Transverse colon (tissue), 4 donors: ENCODE results near the gene COL5A3. TPM values are rescaled to one million over a fixed set of nuclear protein-coding genes. Genes with fewer than 3 reads are reported as not detected.
A peak's percentile ranks its signal among the peaks of the same experiment; 100 is the strongest.

Source experiments
- DNase-seq: peaks from one replicate; pipeline ENCODE4 v3.0.0-alpha.2; 2019
- H3K27ac ChIP-seq, 4 donors: fragments of 200-600 bp; sonication (generic); 2 replicates each; pipeline ENCODE4 v1.5.1; 2016 to 2018; ENCODE audit warnings: inconsistent platforms in 4 of 4
- H3K27me3 ChIP-seq: fragments of 200-600 bp; sonication (generic); 2 replicates; pipeline ENCODE4 v1.5.1; 2017; ENCODE audit warnings: inconsistent platforms
- H3K36me3 ChIP-seq, 4 donors: fragments of 200-600 bp; sonication (generic); 2 replicates each; pipeline ENCODE4 v1.5.1; 2017 to 2019; ENCODE audit warnings: inconsistent platforms in 4 of 4
- H3K4me1 ChIP-seq, 4 donors: fragments of 200-600 bp; sonication (generic); 2 replicates each; pipeline ENCODE4 v1.5.1; 2017 to 2020; ENCODE audit warnings: inconsistent platforms in 4 of 4
- H3K4me3 ChIP-seq, 4 donors: fragments of 200-600 bp; sonication (generic); 1 replicate in 1 of 4; 2 replicates in 3 of 4; pipeline versions ENCODE4 v1.5.1 to v1.6.1; 2017 to 2019; ENCODE audit warnings: inconsistent platforms in 4 of 4
- H3K9me3 ChIP-seq, 2 donors: fragments of 200-600 bp; sonication (generic); 2 replicates each; pipeline ENCODE4 v1.5.1; 2017 to 2019; ENCODE audit warnings: inconsistent platforms in 2 of 2
- CTCF ChIP-seq, 5 experiments: fragments of 200-600 bp in 3 of 5; fragments of 450-650 bp in 2 of 5; sonication (generic) in 3 of 5; IDR thresholded peaks; 1 replicate in 2 of 5; 2 replicates in 3 of 5; pipeline ENCODE4 v1.5.1; 2016 to 2017; ENCODE audit warnings: antibody characterized with exemption in 5 of 5, inconsistent platforms in 3 of 5, mild to moderate bottlenecking in 2 of 5, moderate library complexity in 1 of 5
- EP300 ChIP-seq: sonication (generic); formaldehyde crosslinking; IDR thresholded peaks from one replicate; pipeline ENCODE4 v1.6.1; 2017; ENCODE audit warnings: antibody characterized with exemption, low read depth
- POLR2A ChIP-seq: fragments of 450-650 bp; IDR thresholded peaks from one replicate; pipeline ENCODE4 v1.6.1; 2016; ENCODE audit warnings: antibody characterized with exemption, mild to moderate bottlenecking, moderate library complexity
- POLR2AphosphoS5 ChIP-seq, 3 donors: sonication (generic); formaldehyde crosslinking; IDR thresholded peaks; one replicate each; pipeline ENCODE4 v1.6.1; 2016; ENCODE audit warnings: antibody characterized with exemption in 3 of 3
- WGBS, 2 donors: methylation state at CpG; one replicate each; pipeline ENCODE4 v1.1.5; 2018; ENCODE audit warnings: low coverage in 1 of 2; 5-methylcytosine and 5-hydroxymethylcytosine counted together
- in situ Hi-C, 4 donors: fragments of 200-750 bp; cut with MboI; loops; one replicate each; pipeline versions ENCODE4 v1.15.0 to v1.15.1; 2017; ENCODE audit warnings: low sequenced_read_pairs in 3 of 4, low pct_ligation_motif_present in 1 of 4, low pct_unique_long_range_greater_than_20kb in 1 of 4
- intact Hi-C: fragments of 100-400 bp; cut with DNase I; formaldehyde crosslinking; loops from one replicate; pipeline ENCODE4 v1.15.1; 2023; ENCODE audit warnings: low total_unique reads
- total RNA-seq, 4 donors: library from RNA; depleted of rRNA; stranded (reverse); fragments of >200 nt; gene quantifications; one replicate each; pipeline ENCODE4 v1.1.0, GENCODE V29; 2016

The COL5A3 gene
- total RNA-seq, 4 donors from 2014 or later: 2.5 to 17.7 (median 7.9) TPM

- no peak overlapping the region for H3K4me3 ChIP-seq
- TF ChIP-seq CTCF (IDR thresholded peaks at IDR 0.05) (no peak), POLR2AphosphoS5 (IDR thresholded peaks at IDR 0.05) (no peak), POLR2A (no peak), EP300 (no peak)
- no peak for DNase-seq
- no peaks in the 10 kb centered on the region for H3K4me1 ChIP-seq
- no peaks in the 10 kb centered on the region for H3K36me3 ChIP-seq
- intact Hi-C loops: no loop called here
- in situ Hi-C loops: no loop called here
- H3K27ac ChIP-seq: no peak overlapping the region
- 68% methylated on average over 1 of the region's 1 CpG; no CpG with 5 or more reads in 1 of the 2 donors for WGBS, 2 donors
- H3K9me3 ChIP-seq: peaks cover 7 to 13% of the 10 kb centered on the region in 2 donors
- peaks cover 6% of the 10 kb centered on the region for H3K27me3 ChIP-seq
These were observed 34.1 kb upstream of the COL5A3 start for GRCh38 chr19:10044390-10044789.

GRCh38 chr19:10043286-10043927 is 33.1 kb upstream of the COL5A3 start:
- TF ChIP-seq POLR2AphosphoS5 (IDR thresholded peaks at IDR 0.05): no peak
- TF ChIP-seq EP300: no peak
- no peak for TF ChIP-seq POLR2A
- TF ChIP-seq CTCF (IDR thresholded peaks at IDR 0.05): no peak
- H3K9me3 ChIP-seq: peaks cover 7 to 13% of the 10 kb centered on the region in 2 donors
- no peaks in the 10 kb centered on the region for H3K4me1 ChIP-seq
- no peaks in the 10 kb centered on the region for H3K36me3 ChIP-seq
- in situ Hi-C loops (no loop called here), intact Hi-C loops (no loop called here)
- H3K27ac ChIP-seq: no peak overlapping the region
- no peak for DNase-seq
- H3K4me3 ChIP-seq: no peak overlapping the region
- 73 to 78% methylated on average over 3 to 4 of the region's 4 CpGs for WGBS, 2 donors
- H3K27me3 ChIP-seq: peaks cover 7% of the 10 kb centered on the region

- WGBS, 2 donors: 58% methylated on average over 5 of the region's 5 CpGs; no CpG with 5 or more reads in 1 of the 2 donors
- Histone ChIP-seq H3K36me3 (no peaks in the 10 kb centered on the region), H3K4me3 (no peak overlapping the region), H3K9me3 (peaks cover 0 to 3% of the 10 kb centered on the region in 2 donors), H3K27ac (no peak overlapping the region), H3K27me3 (peaks cover 24% of the 10 kb centered on the region), H3K4me1 (no peaks in the 10 kb centered on the region)
- TF ChIP-seq POLR2A: no peak
- no peak for TF ChIP-seq CTCF (IDR thresholded peaks at IDR 0.05)
- TF ChIP-seq POLR2AphosphoS5 (IDR thresholded peaks at IDR 0.05): no peak
- TF ChIP-seq EP300: no peak
- intact Hi-C loops: no loop called here
- DNase-seq: peak; percentile 29
- in situ Hi-C loops: no loop called here
These were observed 27.5 kb upstream of the COL5A3 start for GRCh38 chr19:10037809-10038208.

- Histone ChIP-seq H3K9me3 (no peaks in the 10 kb centered on the region), H3K4me1 (no peaks in the 10 kb centered on the region), H3K4me3 (no peak overlapping the region), H3K27me3 (peaks cover 27% of the 10 kb centered on the region), H3K27ac (no peak overlapping the region), H3K36me3 (no peaks in the 10 kb centered on the region)
- no peak for DNase-seq
- no peak for TF ChIP-seq CTCF (IDR thresholded peaks at IDR 0.05)
- TF ChIP-seq POLR2AphosphoS5 (IDR thresholded peaks at IDR 0.05): no peak
- WGBS, 2 donors: 39% methylated on average over 4 of the region's 4 CpGs; no CpG with 5 or more reads in 1 of the 2 donors
- intact Hi-C loops (no loop called here), in situ Hi-C loops (no loop called here)
These were observed 27.1 kb upstream of the COL5A3 start for GRCh38 chr19:10037367-10037766.
